AG10803 (cell line): ENCODE data around the gene TBC1D12.
A peak's percentile ranks its signal among the peaks of the same experiment; 100 is the strongest.

Experiments
- DNase-seq: peaks from one replicate; pipeline ENCODE4 v3.0.0; 2010; ENCODE audit warnings: low read depth
- H3K4me3 ChIP-seq: 2 replicates; pipeline ENCODE4 v1.5.1; 2011; ENCODE audit warnings: mild to moderate bottlenecking, low read length, control low read depth
- TF ChIP-seq, protein P1 (sequence below): conservative IDR thresholded peaks from 2 replicates; pipeline ENCODE4 v1.5.1; 2011; ENCODE audit warnings: mild to moderate bottlenecking, low read length, control low read depth, inconsistent platforms

TBC1D12 gene

DNA sequence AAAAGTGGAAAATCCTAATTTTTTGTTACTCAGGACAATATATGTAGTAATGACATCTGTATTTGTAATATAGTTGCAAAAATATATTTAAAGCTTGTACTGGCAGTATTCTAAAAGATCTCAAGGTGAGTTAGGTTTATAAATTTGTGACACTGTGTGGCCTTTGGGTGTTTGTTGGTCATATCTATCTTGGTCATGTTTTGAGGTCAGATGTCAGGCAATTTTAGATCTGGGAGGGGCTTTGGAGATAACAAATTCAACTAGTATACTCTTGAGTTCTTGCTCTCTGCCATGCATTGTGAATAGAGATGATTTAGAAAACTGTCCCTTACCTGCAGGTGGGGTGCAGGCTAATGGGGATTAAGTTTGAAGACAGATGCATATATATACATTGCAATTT lies 3.1 kb downstream of the TBC1D12 start:
- H3K4me3 ChIP-seq, result no peak overlapping the region
- no peak for DNase-seq
- TF ChIP-seq, protein P1, sequence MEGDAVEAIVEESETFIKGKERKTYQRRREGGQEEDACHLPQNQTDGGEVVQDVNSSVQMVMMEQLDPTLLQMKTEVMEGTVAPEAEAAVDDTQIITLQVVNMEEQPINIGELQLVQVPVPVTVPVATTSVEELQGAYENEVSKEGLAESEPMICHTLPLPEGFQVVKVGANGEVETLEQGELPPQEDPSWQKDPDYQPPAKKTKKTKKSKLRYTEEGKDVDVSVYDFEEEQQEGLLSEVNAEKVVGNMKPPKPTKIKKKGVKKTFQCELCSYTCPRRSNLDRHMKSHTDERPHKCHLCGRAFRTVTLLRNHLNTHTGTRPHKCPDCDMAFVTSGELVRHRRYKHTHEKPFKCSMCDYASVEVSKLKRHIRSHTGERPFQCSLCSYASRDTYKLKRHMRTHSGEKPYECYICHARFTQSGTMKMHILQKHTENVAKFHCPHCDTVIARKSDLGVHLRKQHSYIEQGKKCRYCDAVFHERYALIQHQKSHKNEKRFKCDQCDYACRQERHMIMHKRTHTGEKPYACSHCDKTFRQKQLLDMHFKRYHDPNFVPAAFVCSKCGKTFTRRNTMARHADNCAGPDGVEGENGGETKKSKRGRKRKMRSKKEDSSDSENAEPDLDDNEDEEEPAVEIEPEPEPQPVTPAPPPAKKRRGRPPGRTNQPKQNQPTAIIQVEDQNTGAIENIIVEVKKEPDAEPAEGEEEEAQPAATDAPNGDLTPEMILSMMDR, result no peak

DNA sequence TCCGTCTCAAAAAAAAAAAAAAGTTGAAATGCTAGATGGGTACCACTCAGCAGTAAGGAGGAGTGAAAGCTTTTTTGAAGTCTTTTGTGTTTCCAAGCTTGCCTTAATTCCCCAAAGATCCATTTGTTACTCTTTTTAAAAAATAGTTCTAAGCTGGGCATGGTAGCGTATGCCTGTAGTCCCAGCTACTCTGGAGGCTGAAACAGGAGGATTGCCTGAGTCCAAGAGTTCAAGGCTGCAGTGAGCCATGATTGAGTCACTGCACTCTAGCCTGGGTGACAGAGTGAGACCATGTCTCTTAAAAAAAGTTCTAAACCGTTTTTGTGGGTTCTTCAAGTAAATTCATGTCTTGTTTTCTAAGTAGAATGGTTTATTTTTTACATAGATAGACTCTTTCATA lies 5.3 kb downstream of the TBC1D12 start:
- DNase-seq, result no peak
- TF ChIP-seq, protein P1, result no peak
- H3K4me3 ChIP-seq, result no peak overlapping the region

DNA sequence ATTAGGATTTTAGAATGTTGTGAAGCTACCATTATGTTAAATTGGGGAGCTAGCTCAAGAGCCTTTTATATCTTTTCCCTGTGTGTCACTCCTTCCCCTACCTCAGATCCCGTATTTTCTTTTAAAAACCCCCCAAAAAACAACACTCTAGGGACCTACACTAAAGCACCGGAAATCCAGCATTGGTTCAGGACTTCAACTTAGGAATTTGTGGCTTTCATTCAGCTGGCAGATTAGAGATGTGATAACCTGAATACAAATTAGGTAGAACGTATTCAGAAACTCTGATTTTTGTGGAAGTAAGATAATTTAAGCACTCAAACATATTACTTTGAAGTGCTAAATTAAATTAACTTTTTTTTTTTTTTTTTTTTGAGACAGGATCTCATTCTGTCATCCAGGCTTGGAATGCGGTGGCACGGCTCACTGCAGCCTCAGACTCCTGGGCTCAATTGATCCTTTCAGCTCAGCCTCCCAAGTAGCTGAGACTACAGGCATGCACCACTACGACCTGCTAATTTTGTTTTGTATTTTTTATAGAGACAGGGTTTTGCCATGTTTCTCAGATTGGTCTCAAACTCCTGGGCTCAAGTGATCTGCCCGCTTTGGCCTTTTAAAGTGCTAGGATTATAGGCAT lies 6.8 kb downstream of the TBC1D12 start:
- TF ChIP-seq, protein P1, result no peak
- H3K4me3 ChIP-seq, result no peak overlapping the region
- DNase-seq, result no peak

DNA sequence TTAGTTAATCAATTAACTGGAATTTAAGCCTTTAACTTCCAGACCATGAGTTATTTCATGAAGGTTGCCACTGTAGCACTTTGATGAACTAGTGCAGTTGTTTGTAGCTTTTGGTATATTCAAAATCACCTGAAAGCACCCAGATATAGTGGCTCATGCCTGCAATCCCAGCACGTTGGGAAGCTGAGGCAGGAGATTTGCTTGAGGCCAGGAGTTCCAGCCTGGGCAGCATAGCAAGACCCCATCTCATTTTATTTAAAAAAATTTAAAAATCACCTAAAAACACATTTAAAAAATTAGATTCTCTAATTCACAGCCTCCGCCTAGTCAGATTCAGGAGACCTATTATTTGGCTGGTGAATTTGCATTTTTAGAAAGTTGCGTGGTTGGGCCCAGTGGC lies 9.0 kb downstream of the TBC1D12 start:
- no peak for DNase-seq
- no peak overlapping the region for H3K4me3 ChIP-seq
- TF ChIP-seq, protein P1, result no peak

DNA sequence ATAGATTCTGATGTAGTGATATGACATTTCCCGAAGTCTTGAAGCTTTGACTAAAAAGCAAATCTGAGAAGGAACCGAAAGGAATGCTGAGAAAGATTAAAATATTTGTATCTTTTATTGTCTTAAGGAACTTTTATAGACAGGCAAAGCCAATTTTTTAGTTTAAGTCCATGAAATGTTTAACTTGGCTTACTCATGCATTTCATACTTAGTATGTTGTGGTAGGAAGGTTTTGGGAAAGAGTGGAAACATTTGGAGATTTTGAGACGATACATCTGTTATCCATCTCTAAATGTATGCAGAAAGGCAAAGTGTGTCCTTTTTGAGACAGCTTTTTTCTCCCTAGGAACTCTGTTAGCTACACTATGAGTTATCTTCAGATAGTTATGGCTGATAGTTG lies 10.1 kb downstream of the TBC1D12 start:
- H3K4me3 ChIP-seq, result no peak overlapping the region
- TF ChIP-seq, protein P1, result no peak
- DNase-seq, result peak; percentile 73

DNA sequence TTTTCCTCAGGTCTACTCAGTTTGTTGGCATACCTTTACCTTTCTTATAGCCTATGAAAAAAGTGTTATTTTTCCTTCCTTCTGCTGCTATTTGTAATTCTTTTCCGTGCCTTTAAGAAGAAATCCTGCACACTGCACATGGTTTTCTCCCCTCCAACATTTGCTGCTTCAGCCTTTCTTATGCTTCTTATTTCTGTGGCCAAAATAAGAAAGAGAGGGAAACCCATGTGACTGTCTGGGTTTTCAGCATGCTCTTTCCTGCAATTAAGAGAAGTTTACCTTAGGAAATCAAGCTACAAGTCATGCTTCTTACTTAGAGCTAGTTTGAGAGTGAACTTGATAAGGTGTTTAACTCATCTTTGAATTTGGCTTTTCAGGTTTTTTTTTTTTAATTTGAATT lies 11.0 kb downstream of the TBC1D12 start:
- H3K4me3 ChIP-seq, result no peak overlapping the region
- TF ChIP-seq, protein P1, result no peak
- no peak for DNase-seq

DNA sequence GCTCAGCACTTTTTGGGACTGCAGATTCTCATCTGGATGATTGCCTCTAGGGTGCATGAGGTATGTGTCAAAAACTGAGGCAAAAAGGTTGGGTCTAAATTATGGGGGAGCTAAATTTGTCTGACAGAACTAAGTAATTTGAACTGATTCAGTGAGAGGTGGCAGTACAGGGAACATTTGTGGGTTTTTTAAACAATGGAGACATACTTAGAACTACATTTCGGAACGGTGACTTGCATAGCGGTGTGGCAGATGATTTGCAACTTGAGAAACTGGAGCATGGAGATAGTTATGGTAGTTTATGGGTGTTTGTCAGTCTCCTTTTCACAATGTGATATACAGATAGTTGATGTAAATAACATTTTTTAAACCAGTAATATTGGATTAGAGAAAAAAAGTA lies 14.6 kb downstream of the TBC1D12 start:
- DNase-seq, result no peak
- TF ChIP-seq, protein P1, result no peak
- H3K4me3 ChIP-seq, result no peak overlapping the region
